Heart left ventricle (tissue), 13 donors: ENCODE data around the gene NAALADL2.
"Not testable (repeated sequence)": the region's sequence is repeated elsewhere in the genome, so short reads cannot be mapped to it uniquely, and the experiment has no call there.

Experiments used
- POLR2A ChIP-seq, 2 donors: fragments of 450-650 bp; IDR thresholded peaks; one replicate each; pipeline ENCODE4 v1.6.1; 2017; ENCODE audit warnings: antibody characterized with exemption in 2 of 2, mild to moderate bottlenecking in 2 of 2, moderate library complexity in 2 of 2
- TF ChIP-seq, protein P1 (sequence below), 12 donors: fragments of 200-600 bp; sonication (generic) in 4 of 12; IDR thresholded peaks; one replicate each; pipeline versions ENCODE4 v1.5.0 to v1.8.0; 2018 to 2022; ENCODE audit warnings: antibody characterized with exemption in 12 of 12, mild to moderate bottlenecking in 5 of 12
- donor health status: ischemic (EF 13 %, LVEDD 7.1; RV severe dilation, severe dysfunction).
- donor health status: DM: no; HTN: yes; CAD: no.
- donor health status: DM: no; HTN: no; CAD: no.
- donor health status: ischemic (EF 25% LVEDD 6.9; RV normal size, moderate dysfunction).
- donor health status: ischemic (EF 25% LVEDD 5.7; RV mildly dilated, moderate dysfunction).
- donor health status: ischemic (EF 35%, LVEDD 5.7; RV mildly dilated, moderate dysfunction).
- donor health status: nonischemic (EF 11% LVEDD 7.7; RV severe dilation, severe dysfunction).
- donor health status: DM: yes; HTN: yes; CAD: no.
- donor health status: PGD.
- donor health status: ischemic (EF 29% LVEDD 5.4; RV normal size, mild dysfunction).
- donor health status: nonischemic (EF 23%, LVEDD 6.1; RV moderate dilation, normal function).

DNA sequence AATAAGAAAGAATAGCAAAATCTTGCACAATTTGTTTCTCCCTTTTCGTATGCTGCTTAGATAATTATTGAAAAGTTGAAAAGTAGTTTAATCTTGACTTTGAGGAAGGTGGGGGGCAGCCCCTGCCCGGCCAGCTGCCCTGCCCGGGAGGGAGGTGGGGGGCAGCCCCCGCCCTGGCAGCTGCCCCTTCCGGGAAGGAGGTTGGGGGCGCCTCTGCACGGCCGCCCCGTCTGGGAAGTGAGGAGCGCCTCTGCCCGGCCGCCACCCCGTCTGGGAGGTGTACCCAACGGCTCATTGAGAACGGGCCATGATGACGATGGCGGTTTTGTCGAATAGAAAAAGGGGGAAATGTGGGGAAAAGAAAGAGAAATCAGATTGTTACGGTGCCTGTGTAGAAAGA, 228.0 kb downstream of the NAALADL2 start:
- TF ChIP-seq, protein P1, sequence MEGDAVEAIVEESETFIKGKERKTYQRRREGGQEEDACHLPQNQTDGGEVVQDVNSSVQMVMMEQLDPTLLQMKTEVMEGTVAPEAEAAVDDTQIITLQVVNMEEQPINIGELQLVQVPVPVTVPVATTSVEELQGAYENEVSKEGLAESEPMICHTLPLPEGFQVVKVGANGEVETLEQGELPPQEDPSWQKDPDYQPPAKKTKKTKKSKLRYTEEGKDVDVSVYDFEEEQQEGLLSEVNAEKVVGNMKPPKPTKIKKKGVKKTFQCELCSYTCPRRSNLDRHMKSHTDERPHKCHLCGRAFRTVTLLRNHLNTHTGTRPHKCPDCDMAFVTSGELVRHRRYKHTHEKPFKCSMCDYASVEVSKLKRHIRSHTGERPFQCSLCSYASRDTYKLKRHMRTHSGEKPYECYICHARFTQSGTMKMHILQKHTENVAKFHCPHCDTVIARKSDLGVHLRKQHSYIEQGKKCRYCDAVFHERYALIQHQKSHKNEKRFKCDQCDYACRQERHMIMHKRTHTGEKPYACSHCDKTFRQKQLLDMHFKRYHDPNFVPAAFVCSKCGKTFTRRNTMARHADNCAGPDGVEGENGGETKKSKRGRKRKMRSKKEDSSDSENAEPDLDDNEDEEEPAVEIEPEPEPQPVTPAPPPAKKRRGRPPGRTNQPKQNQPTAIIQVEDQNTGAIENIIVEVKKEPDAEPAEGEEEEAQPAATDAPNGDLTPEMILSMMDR (IDR thresholded peaks at IDR 0.05) = not testable (repeated sequence)
- TF ChIP-seq POLR2A (IDR thresholded peaks at IDR 0.05) = not testable (repeated sequence)
